ENCODE results near the gene OR52E4.

OR52E4 gene

DNA sequence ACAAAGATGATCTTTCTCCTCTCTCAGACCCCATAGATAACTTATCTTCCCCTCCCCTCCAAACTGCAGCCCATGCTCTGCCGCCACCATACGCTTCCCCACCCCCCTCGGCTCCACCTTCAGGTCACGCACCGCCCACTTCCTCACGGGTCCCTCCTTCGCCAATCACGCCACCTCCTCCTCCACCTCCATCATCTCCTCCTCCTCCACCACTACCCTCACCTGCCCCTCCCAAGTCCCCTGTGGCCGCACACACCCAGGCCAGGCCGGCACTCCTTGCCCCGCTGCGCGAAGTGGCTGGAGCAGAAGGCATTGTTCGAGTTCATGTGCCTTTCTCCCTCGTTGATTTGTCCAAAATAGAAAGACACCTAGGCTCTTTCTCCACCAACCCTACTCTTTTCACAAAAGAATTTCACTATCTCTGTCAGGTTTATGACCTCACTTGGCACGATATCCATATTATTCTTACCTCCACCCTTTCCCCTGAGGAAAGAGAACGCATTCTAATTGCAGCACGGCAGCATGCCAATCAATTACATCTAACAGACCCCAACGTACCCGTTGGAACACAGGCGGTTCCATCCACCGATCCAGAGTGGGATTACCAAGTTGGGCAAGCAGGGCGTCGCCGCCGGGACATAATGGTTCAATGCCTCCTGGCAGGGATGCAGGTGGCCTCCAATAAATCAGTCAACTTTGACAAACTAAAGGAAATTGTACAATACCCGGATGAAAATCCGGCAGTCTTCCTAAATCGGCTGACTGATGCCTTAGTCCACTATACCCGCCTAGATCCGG is 49.3 kb downstream of the OR52E4 start:
- no peak for DNase-seq

GRCh38 chr11:5930614-5931013 is 50.2 kb downstream of the OR52E4 start:
- DNase-seq: no peak

DNA sequence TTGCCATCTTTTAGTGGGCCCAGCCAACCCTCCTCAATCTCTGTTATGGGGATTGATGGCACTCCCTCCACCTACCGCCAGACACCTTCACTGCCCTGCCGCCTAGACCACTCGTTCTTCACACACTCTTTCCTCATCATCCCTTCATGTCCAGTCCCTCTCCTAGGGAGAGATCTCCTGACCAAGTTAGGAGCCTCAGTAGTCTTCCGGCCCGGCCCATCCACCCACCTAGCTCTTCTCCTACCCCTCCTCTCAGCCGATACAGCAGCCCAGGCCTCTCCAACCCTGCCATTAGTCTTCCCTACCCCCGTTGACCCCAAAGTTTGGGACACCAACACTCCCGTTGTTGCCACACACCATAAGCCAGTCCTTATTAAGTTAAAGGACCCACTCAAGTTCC is 50.6 kb downstream of the OR52E4 start:
- no peak for DNase-seq

- no peak for DNase-seq
These were observed 52.2 kb downstream of the OR52E4 start for GRCh38 chr11:5932671-5933070.

GRCh38 chr11:5933116-5933515 is 52.7 kb downstream of the OR52E4 start:
- no peak for DNase-seq
